Epithelial cell of esophagus (primary cell): ENCODE measurements around the gene PLA2G2C.
"Not testable (repeated sequence)": the region's sequence is repeated elsewhere in the genome, so short reads cannot be mapped to it uniquely, and the experiment has no call there.

Source experiments
- DNase-seq: peaks from one replicate; pipeline ENCODE4 v3.0.0; 2010; ENCODE audit warnings: low read depth
- H3K4me3 ChIP-seq: 2 replicates; pipeline ENCODE4 v1.5.1; 2011; ENCODE audit warnings: mild to moderate bottlenecking, low read length, control low read depth
- CTCF ChIP-seq: IDR thresholded peaks from 2 replicates; pipeline ENCODE4 v1.5.1; 2011; ENCODE audit warnings: low read depth, mild to moderate bottlenecking, low read length, control low read depth, inconsistent platforms; ENCODE audit not compliant: insufficient read depth; ENCODE audit errors: missing control alignments

The PLA2G2C gene

GRCh38 chr1:20185834-20186782 lies at the start of gene PLA2G2C, which contains the start of gene UBXN10:
TSS of gene PLA2G2C (minus strand) at chr1:20186518. CDS start at chr1:20177363, 9,155 bp downstream.
TSS of gene UBXN10 (plus strand) at chr1:20186096. CDS start at chr1:20190562, 4,466 bp downstream.
- no peak for TF ChIP-seq CTCF
- no peak within 1 kb of the TSS for H3K4me3 ChIP-seq
- DNase-seq, result no peak

- no peak overlapping the region for H3K4me3 ChIP-seq
- TF ChIP-seq CTCF, result no peak
- no peak for DNase-seq
These were observed 48.6 kb upstream of the PLA2G2C start for GRCh38 chr1:20234788-20235535.

GRCh38 chr1:20233866-20234265 lies 47.5 kb upstream of the PLA2G2C start:
- no peak for DNase-seq
- no peak overlapping the region for H3K4me3 ChIP-seq
- no peak for TF ChIP-seq CTCF

GRCh38 chr1:20233394-20233793 lies 47.1 kb upstream of the PLA2G2C start:
- no peak overlapping the region for H3K4me3 ChIP-seq
- DNase-seq, result peak; percentile 32
- peak; percentile 27 for TF ChIP-seq CTCF

GRCh38 chr1:20232564-20232963 lies 46.2 kb upstream of the PLA2G2C start:
- DNase-seq, result peak; percentile 42
- H3K4me3 ChIP-seq, result not testable (repeated sequence)

- no peak for DNase-seq
- H3K4me3 ChIP-seq, result no peak overlapping the region
- TF ChIP-seq CTCF, result no peak
These were observed 42.9 kb upstream of the PLA2G2C start for GRCh38 chr1:20229171-20229570.

GRCh38 chr1:20228314-20228825 lies 42.1 kb upstream of the PLA2G2C start:
- DNase-seq, result no peak
- no peak overlapping the region for H3K4me3 ChIP-seq

More at GRCh38 chr1:20228314-20228825, 42.1 kb upstream of the PLA2G2C start:
- no peak for TF ChIP-seq CTCF
